ENCODE data around the gene PRH2.

GRCh38 chr12:10884086-10884725, 44.8 kb upstream of the PRH2 start, which contains the start of gene PRH1:
- no peak for TF ChIP-seq ELF4 (IDR thresholded peaks at IDR 0.05)
- TF ChIP-seq ARNT (IDR thresholded peaks at IDR 0.05) = no peak
- no peak for TF ChIP-seq ZNF384 (IDR thresholded peaks at IDR 0.05)
- no peak for TF ChIP-seq BHLHE40 (IDR thresholded peaks at IDR 0.05; ENCODE audit: borderline replicate concordance)
- TF ChIP-seq L3MBTL2 (conservative IDR thresholded peaks at IDR 0.05) = no peak
- TF ChIP-seq FOXM1 (IDR thresholded peaks at IDR 0.05; ENCODE audit: borderline replicate concordance) = no peak
- TF ChIP-seq SP1 (IDR thresholded peaks at IDR 0.05) = no peak
- TF ChIP-seq HDGF (IDR thresholded peaks at IDR 0.05; ENCODE audit: borderline replicate concordance) = no peak
- TF ChIP-seq SUZ12 (IDR thresholded peaks at IDR 0.05) = no peak
- no peak for TF ChIP-seq CTBP1 (IDR thresholded peaks at IDR 0.05; ENCODE audit: borderline replicate concordance)
- no peak for TF ChIP-seq FOXK2 (IDR thresholded peaks at IDR 0.05)
- no peak for TF ChIP-seq NFRKB (IDR thresholded peaks at IDR 0.05)
- TF ChIP-seq LEF1 (IDR thresholded peaks at IDR 0.05; ENCODE audit: borderline replicate concordance) = no peak
- TF ChIP-seq FOXA1 (IDR thresholded peaks at IDR 0.05) = no peak
